Stimulated activated CD4-positive, alpha-beta T cell treated with anti-CD3 and anti-CD28 coated beads, Interleukin-15, amount 100 ng/mL, for 48 hours (primary cell): ENCODE measurements around the gene TLDC2.
"Not testable (repeated sequence)": the region's sequence is repeated elsewhere in the genome, so short reads cannot be mapped to it uniquely, and the experiment has no call there.

Experiments
- DNase-seq, 2 donors: peaks; one replicate each; pipeline ENCODE4 v3.0.0-alpha.2; 2020; ENCODE audit warnings: low read depth in 2 of 2

The TLDC2 gene

GRCh38 chr20:36906086-36906485, 30.1 kb downstream of the TLDC2 start:
- not testable (repeated sequence) for DNase-seq

DNA sequence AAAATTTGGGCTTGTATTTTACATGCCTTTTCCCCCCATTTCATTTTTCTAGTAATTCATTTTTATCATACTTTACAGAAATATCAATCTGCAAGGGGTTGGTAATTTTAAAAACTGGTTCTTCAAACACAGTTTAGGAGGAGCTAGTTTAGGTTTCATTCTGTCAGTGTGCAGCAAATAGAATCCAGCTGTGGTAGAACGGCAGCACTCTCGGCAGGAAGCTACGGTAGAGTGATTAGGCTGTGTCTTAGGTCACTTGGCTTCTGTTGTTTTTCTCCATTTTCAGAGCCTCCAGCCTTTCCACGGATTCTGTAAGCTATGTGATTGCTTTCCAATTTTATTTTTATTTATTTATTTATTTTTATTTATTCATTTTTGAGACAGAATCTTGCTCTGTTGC, 32.7 kb downstream of the TLDC2 start:
- DNase-seq, result no peak

GRCh38 chr20:36916199-36916598, 40.3 kb downstream of the TLDC2 start:
- no peak for DNase-seq

DNA sequence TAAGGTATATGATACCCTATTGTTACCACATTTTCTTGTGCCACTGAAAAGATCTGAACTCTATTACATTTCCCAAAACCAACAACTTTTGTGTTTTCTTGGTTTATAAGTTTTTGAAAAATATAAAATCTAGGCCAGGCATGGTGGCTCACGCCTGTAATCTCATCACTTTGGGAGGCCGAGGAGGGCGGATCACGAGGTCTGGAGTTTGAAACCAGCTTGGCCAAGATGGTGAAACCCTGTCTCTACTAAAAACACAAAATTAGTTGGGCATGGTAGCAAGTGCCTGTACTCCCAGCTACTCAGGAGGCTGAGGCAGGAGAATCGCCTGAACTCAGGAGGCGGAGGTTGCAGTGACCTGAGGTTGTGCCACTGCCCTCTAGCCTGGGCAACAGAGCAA, 41.3 kb downstream of the TLDC2 start:
- DNase-seq, result no peak

GRCh38 chr20:36917943-36918342, 42.0 kb downstream of the TLDC2 start:
- DNase-seq, result no peak

- no peak for DNase-seq
Observed at GRCh38 chr20:36919715-36920333, 43.9 kb downstream of the TLDC2 start.

DNA sequence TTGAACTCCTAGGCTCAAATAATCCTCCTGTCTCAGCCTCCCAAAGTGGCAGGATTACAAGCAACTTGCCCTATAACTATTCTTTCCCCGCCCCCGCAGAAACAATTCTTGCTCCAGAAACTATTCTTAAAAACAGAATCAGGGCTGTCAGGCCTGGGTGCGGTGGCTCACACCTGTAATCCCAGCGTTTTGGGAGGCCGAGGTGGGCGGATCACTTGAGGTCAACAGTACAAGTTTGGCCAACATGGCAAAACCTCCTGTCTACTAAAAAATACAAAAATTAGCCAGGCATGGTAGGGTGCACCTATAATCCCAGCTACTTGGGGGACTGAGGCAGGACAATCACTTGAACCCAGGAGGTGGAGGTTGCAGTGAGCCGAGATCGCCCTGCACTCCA, 44.4 kb downstream of the TLDC2 start:
- DNase-seq, result no peak

- DNase-seq, result no peak
Observed at GRCh38 chr20:36924167-36925045, 48.5 kb downstream of the TLDC2 start.

- DNase-seq, result no peak
Observed at GRCh38 chr20:36925234-36925633, 49.3 kb downstream of the TLDC2 start.

- no peak for DNase-seq
Observed at GRCh38 chr20:36926653-36927200, 50.8 kb downstream of the TLDC2 start.

DNA sequence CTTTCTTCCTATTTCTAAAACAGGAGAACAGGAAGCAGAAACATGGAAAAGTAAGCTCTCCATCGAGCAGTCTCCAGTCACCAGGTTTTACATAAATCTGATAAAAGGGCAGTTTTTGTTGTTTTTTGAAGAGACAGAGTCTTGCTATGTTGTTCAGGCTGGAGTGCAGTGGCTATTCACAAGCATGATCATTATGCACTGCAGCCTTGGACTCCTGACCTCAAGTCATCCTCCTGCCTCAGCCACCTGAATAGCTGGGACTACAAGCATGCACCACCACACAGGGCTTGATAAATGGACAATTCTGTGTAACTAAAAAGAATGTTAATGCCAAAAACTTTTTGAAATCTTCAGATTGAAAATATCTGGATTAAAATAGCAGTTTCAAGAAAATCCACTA, 51.8 kb downstream of the TLDC2 start:
- DNase-seq, result no peak

- no peak for DNase-seq
Observed at GRCh38 chr20:36929290-36929689, 53.4 kb downstream of the TLDC2 start.

DNA sequence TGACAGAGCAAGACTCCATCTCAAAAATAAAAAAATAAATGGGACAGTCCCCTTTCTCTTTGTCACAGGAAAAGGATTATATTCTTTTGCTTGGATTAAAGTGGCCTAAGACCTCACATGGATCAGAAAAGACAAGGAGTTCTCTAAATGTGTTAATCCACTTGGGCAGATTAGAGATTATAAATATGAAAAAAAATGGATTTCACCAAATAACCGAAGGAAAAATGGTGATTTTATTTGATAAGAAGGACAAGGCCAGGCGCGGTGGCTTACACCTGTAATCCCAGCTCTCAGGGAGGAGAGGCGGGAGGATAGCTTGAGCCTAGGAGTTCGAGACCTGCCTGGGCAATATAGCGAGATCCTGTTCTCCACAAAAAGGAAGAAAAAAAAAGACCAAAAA, 53.8 kb downstream of the TLDC2 start:
- no peak for DNase-seq

GRCh38 chr20:36932067-36932466, 56.1 kb downstream of the TLDC2 start:
- not testable (repeated sequence) for DNase-seq

- no peak for DNase-seq
Observed at GRCh38 chr20:36932476-36933426, 56.8 kb downstream of the TLDC2 start.

DNA sequence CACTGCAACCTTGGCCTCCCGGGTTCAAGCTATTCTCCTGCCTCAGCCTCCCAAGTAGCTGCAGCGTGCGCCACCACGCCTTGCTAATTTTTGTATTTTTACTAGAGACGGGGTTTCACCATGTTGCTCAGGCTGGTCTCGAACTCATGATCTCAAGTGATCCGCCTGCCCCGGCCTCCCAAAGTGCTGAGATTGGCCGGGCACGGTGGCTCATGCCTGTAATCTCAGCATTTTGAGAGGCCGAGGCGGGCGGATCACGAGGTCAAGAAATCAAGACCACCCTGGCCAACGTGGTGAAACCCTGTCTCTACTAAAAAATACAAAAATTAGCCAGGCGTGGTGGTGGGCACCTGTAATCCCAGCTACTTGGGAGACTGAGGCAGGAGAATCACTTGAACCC, 57.6 kb downstream of the TLDC2 start:
- not testable (repeated sequence) for DNase-seq

DNA sequence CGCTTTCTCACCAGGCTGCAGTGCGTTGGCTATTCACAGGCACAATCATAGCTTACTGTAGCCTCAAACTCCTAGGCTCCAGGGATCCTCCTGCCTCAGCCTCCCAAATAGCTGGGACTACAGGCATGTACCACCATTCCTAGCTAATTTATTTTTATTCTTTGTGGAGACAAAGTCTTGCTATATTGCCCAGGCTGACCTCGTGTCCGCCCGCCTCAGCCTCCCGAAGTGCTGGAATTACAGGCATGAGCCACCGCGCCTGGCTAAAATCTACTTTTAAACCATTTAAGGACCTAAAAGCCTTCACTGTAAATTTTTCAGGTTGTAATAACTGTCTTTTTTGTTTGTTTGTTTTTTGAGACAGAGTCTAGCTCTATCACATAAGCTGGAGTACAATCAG, 60.4 kb downstream of the TLDC2 start:
- DNase-seq, result no peak

DNA sequence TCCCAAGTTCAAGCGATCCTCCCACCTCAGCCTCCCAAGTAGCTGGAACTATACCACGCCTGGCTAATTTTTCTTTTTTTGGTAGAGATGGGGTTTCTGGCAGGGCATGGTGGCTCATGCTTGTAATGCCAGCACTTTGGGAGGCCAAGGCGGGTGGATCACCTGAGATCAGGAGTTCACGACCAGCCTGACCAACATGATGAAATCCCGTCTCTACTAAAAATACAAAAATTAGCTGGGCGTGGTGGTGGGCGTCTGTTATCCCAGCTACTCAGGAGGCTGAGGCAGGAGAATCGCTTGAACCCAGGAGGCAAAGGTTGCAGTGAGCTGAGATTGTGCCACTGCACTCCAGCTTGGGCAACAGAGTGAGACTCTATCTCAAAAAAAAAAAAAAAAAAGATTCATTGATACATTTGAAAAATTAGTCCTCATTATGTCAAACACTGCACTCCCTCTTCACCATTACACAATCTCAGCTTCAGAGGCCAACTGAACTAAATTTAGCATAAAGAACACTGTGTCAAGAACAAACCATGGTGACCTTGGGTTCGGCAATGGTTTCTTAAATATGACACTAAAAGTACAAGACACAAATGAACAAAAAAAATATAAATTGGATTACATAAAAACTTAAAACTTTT, 60.9 kb downstream of the TLDC2 start:
- not testable (repeated sequence) for DNase-seq

DNA sequence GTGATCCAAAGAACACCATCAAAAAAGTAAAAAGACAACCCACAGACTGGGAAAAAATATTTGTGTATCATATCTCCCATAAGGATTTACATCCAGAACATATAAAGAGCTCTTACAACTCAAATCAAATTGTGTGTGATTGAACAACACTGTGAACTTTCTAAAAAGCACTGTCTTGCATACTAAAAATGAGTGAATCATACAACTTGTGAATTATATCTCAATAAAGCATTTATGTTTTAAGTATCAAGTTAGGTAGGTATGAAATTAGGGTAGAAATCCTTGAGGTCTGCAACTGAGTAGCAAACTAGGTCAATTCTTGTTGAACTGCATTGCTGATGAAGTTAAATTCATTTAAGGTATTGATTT, 61.4 kb downstream of the TLDC2 start:
- no peak for DNase-seq

DNA sequence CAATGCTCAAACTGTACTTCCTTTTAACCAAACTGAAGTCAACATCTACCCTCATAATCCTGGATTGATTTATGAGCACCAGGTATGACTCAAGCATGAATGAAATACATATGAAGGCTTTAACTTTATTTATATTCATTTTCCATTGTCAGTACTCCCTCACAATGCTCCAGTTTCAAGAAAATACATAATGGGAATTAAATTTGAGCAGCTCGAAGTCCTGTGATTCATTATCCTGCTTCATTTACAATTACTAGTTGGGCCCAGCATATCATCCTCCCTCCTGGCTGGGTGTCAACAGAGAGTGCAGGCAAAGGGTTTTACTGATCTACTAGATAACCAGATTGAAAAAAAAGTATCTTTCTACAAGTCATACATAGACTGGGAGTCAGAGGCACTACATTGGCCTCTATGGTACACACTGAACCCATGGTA, 65.5 kb downstream of the TLDC2 start:
- no peak for DNase-seq
